HL-60 (cell line): Measurements from ENCODE around the gene STUM.

Experiments used
- DNase-seq, 2 experiments: peaks; one replicate each; pipeline ENCODE4 v3.0.0-alpha.2; 2010 to 2020; ENCODE audit warnings: low read depth in 1 of 2, low spot score in 1 of 2
- H3K27ac ChIP-seq: fragments of 250-450 bp; sonication (Bioruptor Pico); replicated peaks from 2 replicates; pipeline ENCODE4 v1.5.1; 2020; ENCODE audit warnings: mild to moderate bottlenecking, moderate library complexity
- H3K27me3 ChIP-seq: fragments of 250-450 bp; sonication (Bioruptor Pico); 2 replicates; pipeline ENCODE4 v1.5.1; 2021; ENCODE audit warnings: mild to moderate bottlenecking, moderate library complexity; ENCODE audit not compliant: insufficient read depth, poor library complexity, severe bottlenecking
- H3K4me3 ChIP-seq: replicated peaks from 2 replicates; pipeline ENCODE4 v1.5.1; 2011; ENCODE audit warnings: mild to moderate bottlenecking, control low read depth, low read length; ENCODE audit not compliant: insufficient read depth
- GABPA ChIP-seq: IDR thresholded peaks from 2 replicates; pipeline ENCODE4 v1.6.1; 2012; ENCODE audit warnings: low read depth
- POLR2AphosphoS5 ChIP-seq: IDR thresholded peaks from 2 replicates; pipeline ENCODE4 v1.6.1; 2012; ENCODE audit warnings: low read depth
- SPI1 ChIP-seq: IDR thresholded peaks from 2 replicates; pipeline ENCODE4 v1.6.1; 2012; ENCODE audit warnings: low read depth, mild to moderate bottlenecking, borderline replicate concordance
- TF ChIP-seq, protein P1 (sequence below): IDR thresholded peaks from one replicate; pipeline ENCODE4 v1.5.1; 2011; ENCODE audit warnings: low read length, control low read depth, inconsistent platforms; ENCODE audit not compliant: insufficient read depth
- TF ChIP-seq, protein P2 (sequence below): IDR thresholded peaks from 2 replicates; pipeline ENCODE4 v1.6.1; 2012; ENCODE audit warnings: low read depth; ENCODE audit not compliant: insufficient replicate concordance

STUM gene

GRCh38 chr1:226545836-226546596, 2.5 kb upstream of the STUM start:
- TF ChIP-seq, protein P1, sequence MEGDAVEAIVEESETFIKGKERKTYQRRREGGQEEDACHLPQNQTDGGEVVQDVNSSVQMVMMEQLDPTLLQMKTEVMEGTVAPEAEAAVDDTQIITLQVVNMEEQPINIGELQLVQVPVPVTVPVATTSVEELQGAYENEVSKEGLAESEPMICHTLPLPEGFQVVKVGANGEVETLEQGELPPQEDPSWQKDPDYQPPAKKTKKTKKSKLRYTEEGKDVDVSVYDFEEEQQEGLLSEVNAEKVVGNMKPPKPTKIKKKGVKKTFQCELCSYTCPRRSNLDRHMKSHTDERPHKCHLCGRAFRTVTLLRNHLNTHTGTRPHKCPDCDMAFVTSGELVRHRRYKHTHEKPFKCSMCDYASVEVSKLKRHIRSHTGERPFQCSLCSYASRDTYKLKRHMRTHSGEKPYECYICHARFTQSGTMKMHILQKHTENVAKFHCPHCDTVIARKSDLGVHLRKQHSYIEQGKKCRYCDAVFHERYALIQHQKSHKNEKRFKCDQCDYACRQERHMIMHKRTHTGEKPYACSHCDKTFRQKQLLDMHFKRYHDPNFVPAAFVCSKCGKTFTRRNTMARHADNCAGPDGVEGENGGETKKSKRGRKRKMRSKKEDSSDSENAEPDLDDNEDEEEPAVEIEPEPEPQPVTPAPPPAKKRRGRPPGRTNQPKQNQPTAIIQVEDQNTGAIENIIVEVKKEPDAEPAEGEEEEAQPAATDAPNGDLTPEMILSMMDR: no peak
- TF ChIP-seq, protein P2, sequence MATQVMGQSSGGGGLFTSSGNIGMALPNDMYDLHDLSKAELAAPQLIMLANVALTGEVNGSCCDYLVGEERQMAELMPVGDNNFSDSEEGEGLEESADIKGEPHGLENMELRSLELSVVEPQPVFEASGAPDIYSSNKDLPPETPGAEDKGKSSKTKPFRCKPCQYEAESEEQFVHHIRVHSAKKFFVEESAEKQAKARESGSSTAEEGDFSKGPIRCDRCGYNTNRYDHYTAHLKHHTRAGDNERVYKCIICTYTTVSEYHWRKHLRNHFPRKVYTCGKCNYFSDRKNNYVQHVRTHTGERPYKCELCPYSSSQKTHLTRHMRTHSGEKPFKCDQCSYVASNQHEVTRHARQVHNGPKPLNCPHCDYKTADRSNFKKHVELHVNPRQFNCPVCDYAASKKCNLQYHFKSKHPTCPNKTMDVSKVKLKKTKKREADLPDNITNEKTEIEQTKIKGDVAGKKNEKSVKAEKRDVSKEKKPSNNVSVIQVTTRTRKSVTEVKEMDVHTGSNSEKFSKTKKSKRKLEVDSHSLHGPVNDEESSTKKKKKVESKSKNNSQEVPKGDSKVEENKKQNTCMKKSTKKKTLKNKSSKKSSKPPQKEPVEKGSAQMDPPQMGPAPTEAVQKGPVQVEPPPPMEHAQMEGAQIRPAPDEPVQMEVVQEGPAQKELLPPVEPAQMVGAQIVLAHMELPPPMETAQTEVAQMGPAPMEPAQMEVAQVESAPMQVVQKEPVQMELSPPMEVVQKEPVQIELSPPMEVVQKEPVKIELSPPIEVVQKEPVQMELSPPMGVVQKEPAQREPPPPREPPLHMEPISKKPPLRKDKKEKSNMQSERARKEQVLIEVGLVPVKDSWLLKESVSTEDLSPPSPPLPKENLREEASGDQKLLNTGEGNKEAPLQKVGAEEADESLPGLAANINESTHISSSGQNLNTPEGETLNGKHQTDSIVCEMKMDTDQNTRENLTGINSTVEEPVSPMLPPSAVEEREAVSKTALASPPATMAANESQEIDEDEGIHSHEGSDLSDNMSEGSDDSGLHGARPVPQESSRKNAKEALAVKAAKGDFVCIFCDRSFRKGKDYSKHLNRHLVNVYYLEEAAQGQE: no peak
- TF ChIP-seq POLR2AphosphoS5 (no peak), SPI1 (no peak), GABPA (no peak)
- no peak for DNase-seq
- Histone ChIP-seq H3K4me3 (no peak overlapping the region), H3K27ac (no peak overlapping the region), H3K27me3 (peaks cover 53% of the 10 kb centered on the region)

GRCh38 chr1:226546926-226547325, 1.6 kb upstream of the STUM start:
- DNase-seq: no peak
- H3K27me3 ChIP-seq: peaks cover 62% of the 10 kb centered on the region

GRCh38 chr1:226547754-226548191, 791 bp upstream of the STUM start:
- Histone ChIP-seq H3K4me3 (no peak overlapping the region), H3K27me3 (peaks cover 66% of the 10 kb centered on the region), H3K27ac (no peak overlapping the region)
- no peak for TF ChIP-seq POLR2AphosphoS5
- TF ChIP-seq, protein P1: peak; percentile 98
- DNase-seq: peak; percentile 47 to 75

More at GRCh38 chr1:226546926-226547325, 1.6 kb upstream of the STUM start:
- TF ChIP-seq, protein P1: no peak
- TF ChIP-seq GABPA (no peak), POLR2AphosphoS5 (no peak), SPI1 (no peak)
- TF ChIP-seq, protein P2: no peak
- no peak overlapping the region for H3K4me3 ChIP-seq
- H3K27ac ChIP-seq: no peak overlapping the region
